Measurements from ENCODE around the gene SPATA31C1.
"Not testable (repeated sequence)": the region's sequence is repeated elsewhere in the genome, so short reads cannot be mapped to it uniquely, and the experiment has no call there.

SPATA31C1 gene

GRCh38 chr9:87898151-87898550 lies 19.6 kb upstream of the SPATA31C1 start:
- no peak for TF ChIP-seq ELF4 (IDR thresholded peaks at IDR 0.05)
- no peak for TF ChIP-seq BHLHE40 (IDR thresholded peaks at IDR 0.05; ENCODE audit: borderline replicate concordance)
- TF ChIP-seq SUZ12 (IDR thresholded peaks at IDR 0.05) = no peak
- TF ChIP-seq ZNF384 (IDR thresholded peaks at IDR 0.05) = no peak
- TF ChIP-seq L3MBTL2 (conservative IDR thresholded peaks at IDR 0.05) = no peak
- TF ChIP-seq PKNOX1 (IDR thresholded peaks at IDR 0.05) = no peak
- TF ChIP-seq FOXK2 (IDR thresholded peaks at IDR 0.05) = no peak
- ChIA-PET POLR2A (no interaction called here), CTCF (no interaction called here)
- no peak for DNase-seq (ENCODE audit: extremely low spot score)

DNA sequence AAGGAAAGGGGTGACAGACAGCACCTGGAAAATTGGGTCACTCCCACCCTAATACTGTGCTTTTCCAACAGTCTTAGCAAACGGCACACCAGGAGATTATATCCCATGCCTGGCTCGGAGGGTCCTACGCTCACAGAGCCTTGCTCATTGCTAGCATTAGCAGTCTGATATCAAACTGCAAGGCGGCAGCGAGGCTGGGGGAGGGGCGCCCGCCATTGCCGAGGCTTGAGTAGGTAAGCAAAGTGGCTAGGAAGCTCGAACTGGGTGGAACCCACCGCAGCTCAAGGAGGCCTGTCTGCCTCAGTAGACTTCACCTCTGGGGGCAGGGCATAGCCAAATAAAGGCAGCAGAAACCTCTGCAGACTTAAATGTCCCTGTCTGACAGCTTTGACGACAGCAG lies 15.4 kb upstream of the SPATA31C1 start:
- POLR2A ChIA-PET; CTCF ChIA-PET; DNase-seq (ENCODE audit: extremely low spot score): not testable (repeated sequence)

DNA sequence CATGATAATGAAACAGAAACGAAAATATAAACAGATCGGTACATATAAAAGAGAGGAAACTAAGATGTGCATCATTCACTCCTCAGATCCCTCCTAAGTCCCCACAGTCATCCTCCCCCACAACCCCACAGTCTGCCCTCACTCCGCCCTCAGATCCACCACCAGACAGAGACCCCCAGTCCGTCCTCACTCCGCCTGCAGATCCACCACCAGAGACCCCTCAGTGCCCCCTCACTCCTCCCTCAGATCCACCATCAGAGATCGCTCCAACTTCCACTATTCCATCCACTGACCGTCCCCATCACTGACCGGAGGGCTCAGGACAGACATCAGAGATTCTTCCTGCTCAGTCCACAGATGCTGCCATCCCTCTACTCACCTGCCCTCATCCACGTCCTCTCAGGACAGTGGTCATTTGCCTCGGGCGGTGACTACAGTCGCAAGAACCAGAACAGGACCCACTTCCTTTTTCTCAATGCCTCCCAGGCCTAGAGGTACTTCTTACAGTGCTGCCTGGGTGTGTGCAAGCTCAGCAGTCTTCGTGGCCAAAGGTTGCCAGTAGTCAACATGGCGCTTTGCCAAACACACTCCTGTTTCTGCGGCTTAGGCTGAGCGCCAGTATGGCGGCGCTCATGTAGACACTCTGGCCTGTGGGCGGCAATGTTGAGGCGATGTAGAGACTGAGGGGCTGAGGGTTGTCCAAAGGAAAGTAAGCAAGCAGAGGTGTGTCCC lies 8.3 kb upstream of the SPATA31C1 start:
- TF ChIP-seq FOXA1 (IDR thresholded peaks at IDR 0.05) (no peak), ZNF384 (IDR thresholded peaks at IDR 0.05) (no peak), SUZ12 (IDR thresholded peaks at IDR 0.05) (no peak), FOXM1 (IDR thresholded peaks at IDR 0.05; ENCODE audit: borderline replicate concordance) (no peak), BHLHE40 (IDR thresholded peaks at IDR 0.05; ENCODE audit: borderline replicate concordance) (no peak), CTBP1 (IDR thresholded peaks at IDR 0.05; ENCODE audit: borderline replicate concordance) (no peak)
- CTCF ChIA-PET = no interaction called here
- POLR2A ChIA-PET = no interaction called here
- no peak for DNase-seq (ENCODE audit: extremely low spot score)

- POLR2A ChIA-PET = no interaction called here
- CTCF ChIA-PET = no interaction called here
- TF ChIP-seq PKNOX1 (IDR thresholded peaks at IDR 0.05) = no peak
- TF ChIP-seq NFRKB (IDR thresholded peaks at IDR 0.05) = no peak
- TF ChIP-seq SP1 (IDR thresholded peaks at IDR 0.05) = no peak
- no peak for TF ChIP-seq HDGF (IDR thresholded peaks at IDR 0.05; ENCODE audit: borderline replicate concordance)
- no peak for TF ChIP-seq BHLHE40 (IDR thresholded peaks at IDR 0.05; ENCODE audit: borderline replicate concordance)
- no peak for DNase-seq (ENCODE audit: extremely low spot score)
These were observed 6.9 kb upstream of the SPATA31C1 start for GRCh38 chr9:87910821-87911220.

DNA sequence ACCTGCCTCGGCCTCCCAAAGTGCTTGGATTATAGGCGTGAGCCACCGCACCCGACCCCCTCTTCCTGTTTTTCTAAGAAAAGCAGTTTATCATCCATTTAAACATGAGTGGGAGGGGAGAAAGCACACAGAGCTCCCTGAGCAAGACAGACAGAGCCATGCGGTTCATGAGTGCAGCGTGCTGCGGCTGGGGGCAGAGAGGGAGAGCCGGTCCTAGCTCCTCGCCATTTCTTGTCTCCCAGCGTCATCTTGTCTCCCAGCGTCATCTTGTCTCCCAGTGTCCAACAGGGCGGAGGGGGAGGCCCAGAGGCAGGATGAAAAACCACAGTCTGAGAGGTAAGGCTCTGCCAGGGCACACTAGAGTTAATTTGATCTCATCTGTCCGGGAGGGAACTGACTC lies 1.3 kb downstream of the SPATA31C1 start:
- DNase-seq (ENCODE audit: extremely low spot score); CTCF ChIA-PET; POLR2A ChIA-PET: not testable (repeated sequence)

GRCh38 chr9:87921561-87921960 lies 3.8 kb downstream of the SPATA31C1 start:
- POLR2A ChIA-PET; DNase-seq (ENCODE audit: extremely low spot score); CTCF ChIA-PET: not testable (repeated sequence)

- CTCF ChIA-PET; DNase-seq (ENCODE audit: extremely low spot score); POLR2A ChIA-PET: not testable (repeated sequence)
These were observed 5.2 kb downstream of the SPATA31C1 start for GRCh38 chr9:87923012-87923411.

DNA sequence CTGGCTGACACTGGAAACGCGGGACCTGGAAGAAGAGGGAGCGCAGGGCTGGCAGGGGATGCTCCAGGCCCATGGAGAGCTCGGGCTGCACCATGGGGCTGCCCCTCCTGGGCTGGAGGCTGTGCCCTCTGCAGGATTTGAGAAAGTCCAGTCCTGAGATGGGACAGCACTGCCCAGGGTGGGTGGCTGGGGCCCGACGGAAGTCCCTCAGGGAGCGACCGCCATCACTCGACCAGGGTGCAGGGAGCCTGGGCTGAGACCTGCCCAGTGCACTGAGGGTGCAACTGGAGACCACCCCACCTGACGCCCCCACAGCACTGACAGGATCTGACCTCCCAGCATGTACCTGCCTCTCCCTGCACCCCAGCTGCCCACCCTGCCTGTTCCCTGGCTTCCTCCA lies 7.1 kb downstream of the SPATA31C1 start:
- DNase-seq (ENCODE audit: extremely low spot score); POLR2A ChIA-PET; CTCF ChIA-PET: not testable (repeated sequence)

DNA sequence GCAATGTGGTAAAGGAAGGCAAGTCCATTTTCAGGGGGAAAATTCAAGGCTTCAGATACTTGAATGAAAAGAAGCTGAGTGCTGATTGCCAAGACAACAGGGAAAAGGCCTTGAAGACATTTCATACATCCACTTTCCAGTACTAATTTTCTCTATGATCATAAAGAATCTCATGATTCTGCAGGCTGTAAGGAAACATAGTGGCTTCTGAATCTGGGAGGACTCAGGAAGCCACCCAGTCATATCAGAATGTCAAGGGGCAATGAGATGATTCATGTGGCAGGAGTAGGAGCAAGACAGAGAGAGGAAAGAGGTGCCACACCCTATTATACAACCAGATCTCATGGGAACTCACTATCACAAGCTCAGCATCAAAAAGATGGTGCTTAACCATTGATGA lies 11.4 kb downstream of the SPATA31C1 start:
- DNase-seq (ENCODE audit: extremely low spot score); POLR2A ChIA-PET; CTCF ChIA-PET: not testable (repeated sequence)

DNA sequence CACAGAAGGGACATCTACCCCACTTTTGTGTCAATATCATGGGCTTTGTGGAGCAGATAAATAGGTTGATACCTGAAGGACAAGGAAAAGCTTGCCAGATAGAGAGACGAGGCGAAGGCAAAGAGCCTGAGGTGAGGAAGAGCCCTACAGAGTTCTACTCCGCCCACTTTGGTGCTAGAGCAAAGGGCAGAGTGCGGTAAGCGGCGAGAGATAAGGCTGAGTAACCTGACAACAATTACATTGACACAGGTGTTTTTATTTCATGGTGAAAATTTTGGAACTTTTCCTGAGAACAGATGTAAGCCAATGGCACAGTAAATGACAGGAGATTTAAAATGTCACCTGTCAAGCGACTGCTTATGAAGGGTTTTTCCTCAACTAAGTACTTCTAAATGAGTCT lies 16.7 kb downstream of the SPATA31C1 start:
- POLR2A ChIA-PET = not testable (repeated sequence)

GRCh38 chr9:87937352-87937751 lies 19.6 kb downstream of the SPATA31C1 start:
- DNase-seq (ENCODE audit: extremely low spot score); POLR2A ChIA-PET; CTCF ChIA-PET: not testable (repeated sequence)

More for the DNA sequence above, 16.7 kb downstream of the SPATA31C1 start:
- DNase-seq (ENCODE audit: extremely low spot score); CTCF ChIA-PET: not testable (repeated sequence)

DNA sequence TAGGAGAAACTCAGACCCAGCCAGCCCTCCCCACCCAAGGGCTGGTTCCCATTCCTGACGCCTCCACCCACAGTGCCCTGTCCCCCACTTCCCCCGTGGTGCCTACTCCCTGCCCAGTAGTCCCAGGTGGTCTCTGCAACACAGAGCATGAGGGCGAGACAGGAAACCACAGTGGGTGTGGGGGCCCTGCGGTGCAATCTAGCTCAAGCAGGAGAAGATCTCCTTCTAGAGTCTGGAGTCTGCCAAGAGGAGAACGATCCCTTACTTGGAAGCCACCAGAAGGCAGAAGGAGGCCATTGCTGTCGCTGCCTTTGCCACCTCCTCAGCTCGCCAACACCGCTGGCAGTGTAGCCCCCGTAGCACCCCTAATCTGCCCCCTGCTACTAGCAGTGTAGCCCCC lies 20.2 kb downstream of the SPATA31C1 start:
- POLR2A ChIA-PET; CTCF ChIA-PET; DNase-seq (ENCODE audit: extremely low spot score): not testable (repeated sequence)

DNA sequence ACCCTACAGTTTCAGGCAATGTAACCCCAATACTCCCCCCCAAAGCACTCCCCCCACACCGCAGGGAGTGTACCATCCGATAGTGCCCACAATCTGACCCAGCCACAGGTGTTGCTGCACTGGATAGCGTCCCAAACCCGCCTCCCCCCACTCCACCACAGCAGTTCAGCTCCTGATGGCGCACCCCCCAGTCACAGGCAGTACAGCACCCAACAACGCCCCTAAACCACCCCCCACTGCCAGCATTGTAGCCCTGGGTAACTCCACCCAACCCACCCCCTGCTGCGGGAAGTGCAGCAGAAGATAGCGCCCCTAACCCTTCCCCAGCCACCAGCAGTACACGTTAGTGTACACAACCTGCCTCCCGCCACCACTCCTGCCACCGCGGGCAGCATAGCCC lies 20.6 kb downstream of the SPATA31C1 start:
- POLR2A ChIA-PET; DNase-seq (ENCODE audit: extremely low spot score); CTCF ChIA-PET: not testable (repeated sequence)

DNA sequence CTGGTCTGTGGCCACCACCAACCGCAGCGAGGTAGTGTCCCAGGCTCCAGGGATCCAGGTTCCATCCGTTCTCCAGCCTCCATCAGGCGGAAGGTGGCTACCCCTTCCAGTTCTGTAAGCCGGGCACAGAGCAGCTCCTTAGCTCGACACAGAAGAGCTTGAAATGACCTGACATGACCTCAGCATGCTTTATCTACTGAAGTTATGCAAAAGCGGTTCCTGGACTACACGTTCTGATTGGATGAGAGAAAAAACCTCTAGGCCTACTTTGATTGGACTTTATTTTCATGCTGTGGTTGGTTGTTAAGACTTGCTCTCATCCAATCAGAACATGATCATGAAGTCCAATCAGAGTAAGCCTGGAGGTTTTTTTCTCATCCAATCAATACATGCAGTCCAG lies 21.3 kb downstream of the SPATA31C1 start:
- DNase-seq (ENCODE audit: extremely low spot score); CTCF ChIA-PET; POLR2A ChIA-PET: not testable (repeated sequence)

Data from HEK293T (cell line).